GM12878 (cell line): ENCODE data around the gene PDIA5. TPM values are rescaled to one million over a fixed set of nuclear protein-coding genes. Genes with fewer than 3 reads are reported as not detected.

Source experiments
- ATAC-seq: fragments of 200-7000 bp; cut with Tn5 transposase; 3 replicates; pipeline ENCODE4 v1.9.1; 2020; ENCODE audit warnings: mild to moderate bottlenecking, moderate library complexity
- BruUV-seq: library from RNA; stranded (reverse); fragments of 400-500 nt; replicated peaks from 2 replicates; lab custom pipeline; 2021; lab: Mats Ljungman, UMichigan
- CTCF ChIA-PET: fragments of 300-600 bp; sonication (Branson Sonifier 250); formaldehyde crosslinking; extraction: SDS; loops from one replicate; lab custom pipeline; 2021; ENCODE audit warnings: inconsistent platforms; lab: Yijun Ruan, JAX
- POLR2A ChIA-PET: fragments of 350-600 bp; formaldehyde crosslinking; extraction: SDS; loops from one replicate; lab custom pipeline; 2021; ENCODE audit warnings: inconsistent platforms; lab: Charles Lee
- RAD21 ChIA-PET: fragments of 300-600 bp; sonication (Branson Sonifier 250); formaldehyde crosslinking; loops from one replicate; lab custom pipeline; 2023; ENCODE audit warnings: antibody characterized with exemption; ENCODE audit not compliant: unreplicated experiment; lab: Charles Lee
- SMC1A ChIA-PET: fragments of 300-600 bp; sonication (Branson Sonifier 250); formaldehyde crosslinking; loops from one replicate; lab custom pipeline; 2023; ENCODE audit not compliant: unreplicated experiment, uncharacterized antibody; lab: Charles Lee
- DNase-seq: peaks from one replicate; pipeline ENCODE4 v3.0.0-alpha.2; 2011; ENCODE audit warnings: low read depth, low spot score
- FAIRE-seq: peaks from 3 replicates; lab custom pipeline; 2011; peaks lifted over from hg19 to GRCh38; lab: Jason Lieb, UNC
- H2AFZ ChIP-seq: 2 replicates; pipeline ENCODE4 v1.6.0; 2011; ENCODE audit warnings: low read depth, low read length, control low read depth; ENCODE audit not compliant: control insufficient read depth
- H3K27ac ChIP-seq: 2 replicates; pipeline ENCODE4 v1.5.1; 2011; ENCODE audit warnings: control low read depth; ENCODE audit not compliant: control insufficient read depth, insufficient read depth
- H3K27me3 ChIP-seq, 2 experiments: replicated peaks in 1 of 2; 2 replicates each; pipeline versions ENCODE4 v1.6.0 to v1.6.1; 2011; ENCODE audit warnings: low read length in 1 of 2; ENCODE audit not compliant: control insufficient read depth in 2 of 2, insufficient read depth in 2 of 2
- H3K36me3 ChIP-seq, 2 experiments: 2 replicates each; pipeline ENCODE4 v1.5.1; 2011; ENCODE audit warnings: low read length in 1 of 2; ENCODE audit not compliant: control insufficient read depth in 2 of 2, insufficient read depth in 2 of 2
- H3K4me1 ChIP-seq: 2 replicates; pipeline ENCODE4 v1.6.1; 2011; ENCODE audit warnings: mild to moderate bottlenecking, low read length, moderate library complexity, mixed read lengths; ENCODE audit not compliant: control insufficient read depth, insufficient read depth
- H3K4me2 ChIP-seq: 2 replicates; pipeline ENCODE4 v1.6.0; 2011; ENCODE audit warnings: control low read depth; ENCODE audit not compliant: control insufficient read depth, insufficient read depth
- H3K4me3 ChIP-seq: fragments of 200-600 bp; sonication (generic); 2 replicates; pipeline ENCODE4 v1.5.1; 2016
- H3K79me2 ChIP-seq: 2 replicates; pipeline ENCODE4 v1.6.0; 2011; ENCODE audit warnings: low read length; ENCODE audit not compliant: control insufficient read depth, insufficient read depth
- H3K9ac ChIP-seq: 2 replicates; pipeline ENCODE4 v1.8.0; 2011; ENCODE audit warnings: low read length, control low read depth, mixed read lengths; ENCODE audit not compliant: control insufficient read depth, insufficient read depth
- H3K9me3 ChIP-seq: replicated peaks from 3 replicates; pipeline ENCODE4 v1.5.1; 2011; ENCODE audit warnings: mild to moderate bottlenecking, low read length; ENCODE audit not compliant: control insufficient read depth, insufficient read depth
- H4K20me1 ChIP-seq: 2 replicates; pipeline ENCODE4 v1.6.0; 2011; ENCODE audit not compliant: control insufficient read depth, insufficient read depth
- BCLAF1 ChIP-seq: fragments of 450-650 bp; IDR thresholded peaks from 2 replicates; pipeline ENCODE4 v1.6.1; 2017; ENCODE audit warnings: antibody characterized with exemption, mild to moderate bottlenecking, moderate library complexity
- BRCA1 ChIP-seq: IDR thresholded peaks from 2 replicates; pipeline ENCODE4 v1.6.1; 2011; ENCODE audit warnings: low read depth, low read length, improper control_type of control experiment
- CEBPB ChIP-seq, 2 experiments: fragments of 150-350 bp in 1 of 2; IDR thresholded peaks; 2 replicates each; pipeline ENCODE4 v1.6.1; 2012 to 2014; ENCODE audit warnings: low read depth in 2 of 2, low read length in 2 of 2, borderline replicate concordance in 1 of 2, inconsistent platforms in 1 of 2
- CHD1 ChIP-seq: IDR thresholded peaks from 2 replicates; pipeline ENCODE4 v1.6.1; 2012; ENCODE audit warnings: low read depth, low read length, improper control_type of control experiment
- EGR1 ChIP-seq, 2 experiments: IDR thresholded peaks; 1 replicate in 1 of 2; 2 replicates in 1 of 2; pipeline ENCODE4 v1.6.1; 2011 to 2012; ENCODE audit warnings: low read depth in 2 of 2, low read length in 2 of 2, borderline replicate concordance in 1 of 2, mild to moderate bottlenecking in 1 of 2, moderate library complexity in 1 of 2
- ESRRA ChIP-seq: IDR thresholded peaks from 2 replicates; pipeline ENCODE4 v1.6.1; 2012; ENCODE audit warnings: mild to moderate bottlenecking, low read length, improper control_type of control experiment
- HCFC1 ChIP-seq: fragments of 150-350 bp; IDR thresholded peaks from 2 replicates; pipeline ENCODE4 v1.6.1; 2014; ENCODE audit warnings: low read length
- IRF3 ChIP-seq: fragments of 450-650 bp; IDR thresholded peaks from 2 replicates; pipeline ENCODE4 v1.6.1; 2014; ENCODE audit warnings: mild to moderate bottlenecking
- IRF4 ChIP-seq: IDR thresholded peaks from 2 replicates; pipeline ENCODE4 v1.6.1; 2011; ENCODE audit warnings: low read depth, low read length
- MYB ChIP-seq: fragments of 150-350 bp; IDR thresholded peaks from 2 replicates; pipeline ENCODE4 v1.6.1; 2014; ENCODE audit warnings: mild to moderate bottlenecking, low read depth, low read length, borderline replicate concordance
- NFYA ChIP-seq: IDR thresholded peaks from 2 replicates; pipeline ENCODE4 v1.6.1; 2011; ENCODE audit warnings: low read depth, mild to moderate bottlenecking, low read length, improper control_type of control experiment, borderline replicate concordance
- PML ChIP-seq: IDR thresholded peaks from 2 replicates; pipeline ENCODE4 v1.6.1; 2012; ENCODE audit warnings: low read length, inconsistent platforms
- RAD51 ChIP-seq: fragments of 450-650 bp; IDR thresholded peaks from 2 replicates; pipeline ENCODE4 v1.6.1; 2016; ENCODE audit warnings: moderate library complexity, mild to moderate bottlenecking, inconsistent platforms
- SKIL ChIP-seq: fragments of 450-650 bp; IDR thresholded peaks from 2 replicates; pipeline ENCODE4 v1.6.1; 2017; ENCODE audit warnings: mild to moderate bottlenecking, low read depth, inconsistent platforms; ENCODE audit not compliant: poor library complexity, severe bottlenecking
- TCF12 ChIP-seq: IDR thresholded peaks from 2 replicates; pipeline ENCODE4 v1.6.1; 2011; ENCODE audit warnings: low read depth, mild to moderate bottlenecking, low read length
- WRNIP1 ChIP-seq: IDR thresholded peaks from 2 replicates; pipeline ENCODE4 v1.6.1; 2011; ENCODE audit warnings: low read depth, low read length, improper control_type of control experiment, borderline replicate concordance
- WGBS: methylation state at CpG from one replicate; pipeline ENCODE4 v1.1.6; 2016; ENCODE audit warnings: low lambda C conversion rate; ENCODE audit not compliant: insufficient replicate concordance, insufficient coverage; ENCODE audit errors: missing lambda C conversion rate; 5-methylcytosine and 5-hydroxymethylcytosine counted together
- in situ Hi-C: fragments of 300-500 bp; cut with MboI; formaldehyde crosslinking; loops from 9 replicates; pipeline ENCODE4 v1.14.3; 2018; ENCODE audit warnings: mixed read lengths
- intact Hi-C: fragments of 100-400 bp; cut with micrococcal nuclease; formaldehyde crosslinking; loops from one replicate; pipeline ENCODE4 v1.14.2; 2022; ENCODE audit not compliant: unreplicated experiment
- polyA plus RNA-seq, 11 experiments: library from polyadenylated mRNA; depleted of rRNA in 4 of 11; unstranded in 6 of 11; stranded (reverse) in 5 of 11; fragments of >200 nt; fragmentation: Nextera tagmentation in 4 of 11; fragmentation: Illumina TruSeq in 1 of 11; extraction: Ambion mirVana in 4 of 11; extraction: Trizol in 1 of 11; gene quantifications; 1 replicate in 1 of 11; 2 replicates in 10 of 11; pipeline versions ENCODE4 v1.2.1 to v1.2.3, GENCODE V29; 2011 to 2016; ENCODE audit warnings: inconsistent platforms in 2 of 11, missing spikeins in 2 of 11, low read depth in 1 of 11
- total RNA-seq, 4 experiments: library from RNA; depleted of rRNA in 3 of 4; stranded (reverse); fragments of >200 nt in 3 of 4; fragmentation: Illumina TruSeq in 1 of 4; extraction: Trizol in 1 of 4; gene quantifications; 2 replicates each; pipeline versions ENCODE4 v1.2.1 to v1.2.3, GENCODE V29; 2013 to 2021

PDIA5 gene
- total and polyA plus RNA-seq, 10 of the 15 experiments (the other 5 are each of a cell fraction or from before 2014, with no cell fraction given): 4.1 to 24.8 (median 19.2) TPM

- TF ChIP-seq PML: no peak
Measured at GRCh38 chr3:123078101-123078500, 11.3 kb downstream of the PDIA5 start (continued).

GRCh38 chr3:123080864-123081562, 14.2 kb downstream of the PDIA5 start:
- no peaks in the 10 kb centered on the region; a peak in 1 of 4 replicates for H3K36me3 ChIP-seq
- ChIA-PET POLR2A (interaction anchor here (1.0 to 1.7 kb wide), 3 partner anchors 12 to 121 kb away, joined by 3 to 8 read pairs (median 3); partner anchors contain the start of genes PDIA5 and SEC22A), CTCF (interaction anchor here (1.2 to 2.1 kb wide), 4 partner anchors 12 to 138 kb away, joined by 3 to 10 read pairs (median 4); partner anchors contain the start of gene PDIA5), RAD21 (interaction anchor here (0.7 kb wide), 1 partner anchor 9 kb away, joined by 3 read pairs; no protein-coding TSS in a partner anchor), SMC1A (interaction anchor here (1.5 to 2.9 kb wide), 3 partner anchors 14 to 29 kb away, joined by 3 to 12 read pairs (median 4); partner anchors contain the start of gene PDIA5)
- no peak overlapping the region for H3K9ac ChIP-seq
- BruUV-seq: no TSS peak
- no peak overlapping the region for H3K4me2 ChIP-seq
- in situ Hi-C loops: no loop called here
- H4K20me1 ChIP-seq: no peaks in the 10 kb centered on the region; the same call in 1 of the 2 replicates
- peaks cover 22% of the 10 kb centered on the region for H3K4me1 ChIP-seq
- FAIRE-seq (no peak), DNase-seq (no peak), ATAC-seq (no peak)
- peaks cover 41% of the 10 kb centered on the region for H3K79me2 ChIP-seq
- no peak overlapping the region for H3K4me3 ChIP-seq
- H2AFZ ChIP-seq: no peak overlapping the region
- H3K27ac ChIP-seq: no peak overlapping the region
- intact Hi-C loops: no loop called here
- no peaks in the 10 kb centered on the region for H3K9me3 ChIP-seq
- 77% methylated on average over 7 of the region's 7 CpGs for WGBS
- H3K27me3 ChIP-seq: no peaks in the 10 kb centered on the region
- TF ChIP-seq RAD51: no peak
- TF ChIP-seq IRF3: no peak
- no peak for TF ChIP-seq CHD1
- no peak for TF ChIP-seq IRF4
- TF ChIP-seq WRNIP1: no peak
- no peak for TF ChIP-seq MYB
- TF ChIP-seq BCLAF1: no peak
- no peak for TF ChIP-seq BRCA1
- no peak for TF ChIP-seq SKIL
- TF ChIP-seq HCFC1: no peak
- no peak for TF ChIP-seq EGR1 (IDR thresholded peaks at IDR 0.05; ENCODE audit: borderline replicate concordance in 1 of 2, low read depth in 2 of 2, low read length in 2 of 2)
- TF ChIP-seq TCF12: no peak
- TF ChIP-seq CEBPB (IDR thresholded peaks at IDR 0.05; ENCODE audit: borderline replicate concordance in 1 of 2, low read depth in 2 of 2, low read length in 2 of 2): no peak
- TF ChIP-seq NFYA: no peak
- TF ChIP-seq ESRRA: no peak
